OCI-LY1 (cell line): Measurements from ENCODE around the gene TOR3A.

ENCODE experiments used
- EZH2 ChIP-seq: fragments of 200-600 bp; sonication (generic), shearing (Covaris generic); IDR thresholded peaks from 2 replicates; pipeline ENCODE4 v1.8.0; 2017; ENCODE audit warnings: borderline replicate concordance, mixed run types, mild to moderate bottlenecking, antibody characterized with exemption, low read length, moderate library complexity, mixed read lengths
- TF ChIP-seq, protein P1 (sequence below): fragments of 200-600 bp; sonication (generic), shearing (Covaris generic); IDR thresholded peaks from 2 replicates; pipeline ENCODE4 v1.5.1; 2017; ENCODE audit warnings: mild to moderate bottlenecking, antibody characterized with exemption, low read length, moderate library complexity, mixed read lengths

DNA sequence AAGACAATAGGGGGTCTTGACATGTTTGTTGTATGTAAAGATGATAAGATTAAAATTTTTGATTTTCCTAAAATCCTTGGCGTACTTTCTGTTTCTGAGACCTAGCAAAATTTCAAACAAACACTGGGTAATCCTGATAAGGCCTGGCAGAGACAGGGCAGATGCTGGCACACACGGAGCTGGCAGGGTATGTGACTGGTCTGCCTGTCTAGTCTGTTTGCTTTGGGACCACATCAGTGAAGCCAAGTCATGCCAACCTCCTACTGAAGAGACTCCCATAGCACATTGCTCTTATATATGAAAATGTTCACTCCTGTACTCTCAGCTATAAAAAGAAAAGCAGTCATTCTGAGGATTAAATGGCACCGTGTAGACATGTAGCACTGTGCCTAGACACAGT lies 14.1 kb downstream of the TOR3A start:
- TF ChIP-seq, protein P1, sequence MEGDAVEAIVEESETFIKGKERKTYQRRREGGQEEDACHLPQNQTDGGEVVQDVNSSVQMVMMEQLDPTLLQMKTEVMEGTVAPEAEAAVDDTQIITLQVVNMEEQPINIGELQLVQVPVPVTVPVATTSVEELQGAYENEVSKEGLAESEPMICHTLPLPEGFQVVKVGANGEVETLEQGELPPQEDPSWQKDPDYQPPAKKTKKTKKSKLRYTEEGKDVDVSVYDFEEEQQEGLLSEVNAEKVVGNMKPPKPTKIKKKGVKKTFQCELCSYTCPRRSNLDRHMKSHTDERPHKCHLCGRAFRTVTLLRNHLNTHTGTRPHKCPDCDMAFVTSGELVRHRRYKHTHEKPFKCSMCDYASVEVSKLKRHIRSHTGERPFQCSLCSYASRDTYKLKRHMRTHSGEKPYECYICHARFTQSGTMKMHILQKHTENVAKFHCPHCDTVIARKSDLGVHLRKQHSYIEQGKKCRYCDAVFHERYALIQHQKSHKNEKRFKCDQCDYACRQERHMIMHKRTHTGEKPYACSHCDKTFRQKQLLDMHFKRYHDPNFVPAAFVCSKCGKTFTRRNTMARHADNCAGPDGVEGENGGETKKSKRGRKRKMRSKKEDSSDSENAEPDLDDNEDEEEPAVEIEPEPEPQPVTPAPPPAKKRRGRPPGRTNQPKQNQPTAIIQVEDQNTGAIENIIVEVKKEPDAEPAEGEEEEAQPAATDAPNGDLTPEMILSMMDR, result no peak
- no peak for TF ChIP-seq EZH2
